ENCODE results near the gene MAPK1IP1L.

Gene MAPK1IP1L

DNA sequence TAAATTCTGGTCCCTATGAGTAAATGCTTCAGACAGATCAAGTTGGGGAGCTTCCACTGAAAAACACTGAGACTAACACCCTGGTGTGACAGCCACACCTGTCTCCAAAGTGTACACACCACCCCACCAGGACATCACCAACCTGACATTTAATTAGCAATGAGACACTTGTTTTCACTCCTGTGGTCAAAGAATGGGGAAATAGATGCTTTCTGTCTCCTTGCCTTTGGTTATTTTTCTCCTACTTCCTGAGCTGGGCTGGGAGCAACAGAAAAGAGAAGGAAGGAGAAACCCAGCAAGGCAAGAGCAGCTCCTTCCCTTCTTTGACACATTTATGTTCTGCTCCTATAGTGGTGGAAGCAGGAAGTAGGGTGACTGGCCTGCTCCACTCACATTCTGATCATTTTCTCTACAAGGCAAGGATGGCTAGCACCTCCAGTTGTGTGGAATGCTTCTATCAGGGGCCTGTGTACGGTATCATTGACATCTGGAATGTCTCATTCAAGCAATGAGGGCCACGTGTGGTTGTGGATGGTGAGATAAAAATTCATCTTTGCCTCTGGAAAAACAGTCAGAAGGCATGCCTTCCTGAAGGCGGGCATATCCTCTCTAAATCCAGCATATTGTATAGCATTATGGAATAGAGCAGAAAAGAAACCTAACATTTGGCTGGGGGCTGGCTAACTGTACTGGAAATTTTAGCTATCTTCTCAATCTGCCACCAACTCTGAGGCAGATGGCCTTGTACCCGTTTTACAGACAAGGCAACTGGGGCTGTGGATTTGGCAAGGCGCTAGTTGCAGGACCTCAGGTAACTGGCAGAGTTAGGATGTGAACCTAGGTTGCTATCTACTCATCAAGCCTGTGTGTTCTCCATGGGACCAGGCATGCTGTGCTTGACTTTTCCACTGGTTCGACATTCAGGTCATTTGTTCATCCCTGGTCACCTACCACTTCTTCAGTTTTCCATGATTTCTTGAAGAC is 52.8 kb downstream of the MAPK1IP1L start:
- TF ChIP-seq, protein P1, sequence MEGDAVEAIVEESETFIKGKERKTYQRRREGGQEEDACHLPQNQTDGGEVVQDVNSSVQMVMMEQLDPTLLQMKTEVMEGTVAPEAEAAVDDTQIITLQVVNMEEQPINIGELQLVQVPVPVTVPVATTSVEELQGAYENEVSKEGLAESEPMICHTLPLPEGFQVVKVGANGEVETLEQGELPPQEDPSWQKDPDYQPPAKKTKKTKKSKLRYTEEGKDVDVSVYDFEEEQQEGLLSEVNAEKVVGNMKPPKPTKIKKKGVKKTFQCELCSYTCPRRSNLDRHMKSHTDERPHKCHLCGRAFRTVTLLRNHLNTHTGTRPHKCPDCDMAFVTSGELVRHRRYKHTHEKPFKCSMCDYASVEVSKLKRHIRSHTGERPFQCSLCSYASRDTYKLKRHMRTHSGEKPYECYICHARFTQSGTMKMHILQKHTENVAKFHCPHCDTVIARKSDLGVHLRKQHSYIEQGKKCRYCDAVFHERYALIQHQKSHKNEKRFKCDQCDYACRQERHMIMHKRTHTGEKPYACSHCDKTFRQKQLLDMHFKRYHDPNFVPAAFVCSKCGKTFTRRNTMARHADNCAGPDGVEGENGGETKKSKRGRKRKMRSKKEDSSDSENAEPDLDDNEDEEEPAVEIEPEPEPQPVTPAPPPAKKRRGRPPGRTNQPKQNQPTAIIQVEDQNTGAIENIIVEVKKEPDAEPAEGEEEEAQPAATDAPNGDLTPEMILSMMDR (IDR thresholded peaks at IDR 0.05), result no peak
- no peak overlapping the region for H3K4me3 ChIP-seq
- peak overlapping the region; percentile 72 to 84 for H3K27ac ChIP-seq
- DNase-seq (ENCODE audit: low spot score), result no peak

DNA sequence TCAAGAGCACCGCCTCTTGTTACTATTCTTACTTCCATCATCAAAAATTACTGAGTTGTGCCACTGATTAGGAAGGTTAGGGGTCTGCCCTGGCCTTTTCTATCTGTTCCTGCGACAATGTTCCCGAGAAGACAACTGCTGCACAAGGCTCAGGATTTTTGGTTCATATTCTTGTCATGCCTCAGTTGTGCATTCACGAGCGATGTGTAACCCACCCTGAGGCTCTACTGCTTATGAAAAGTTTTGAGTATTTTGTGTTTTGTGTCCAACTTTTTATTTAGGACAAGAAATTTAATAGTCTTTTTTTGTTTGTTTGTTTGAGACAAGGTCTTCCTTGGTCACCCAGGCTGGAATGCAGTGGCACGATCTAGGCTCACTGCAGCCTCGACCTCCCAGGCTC is 54.5 kb downstream of the MAPK1IP1L start:
- H3K27ac ChIP-seq, result peak overlapping the region; percentile 6 to 28
- TF ChIP-seq, protein P1 (IDR thresholded peaks at IDR 0.05), result no peak
- no peak for DNase-seq (ENCODE audit: low spot score)
- no peak overlapping the region for H3K4me3 ChIP-seq

DNA sequence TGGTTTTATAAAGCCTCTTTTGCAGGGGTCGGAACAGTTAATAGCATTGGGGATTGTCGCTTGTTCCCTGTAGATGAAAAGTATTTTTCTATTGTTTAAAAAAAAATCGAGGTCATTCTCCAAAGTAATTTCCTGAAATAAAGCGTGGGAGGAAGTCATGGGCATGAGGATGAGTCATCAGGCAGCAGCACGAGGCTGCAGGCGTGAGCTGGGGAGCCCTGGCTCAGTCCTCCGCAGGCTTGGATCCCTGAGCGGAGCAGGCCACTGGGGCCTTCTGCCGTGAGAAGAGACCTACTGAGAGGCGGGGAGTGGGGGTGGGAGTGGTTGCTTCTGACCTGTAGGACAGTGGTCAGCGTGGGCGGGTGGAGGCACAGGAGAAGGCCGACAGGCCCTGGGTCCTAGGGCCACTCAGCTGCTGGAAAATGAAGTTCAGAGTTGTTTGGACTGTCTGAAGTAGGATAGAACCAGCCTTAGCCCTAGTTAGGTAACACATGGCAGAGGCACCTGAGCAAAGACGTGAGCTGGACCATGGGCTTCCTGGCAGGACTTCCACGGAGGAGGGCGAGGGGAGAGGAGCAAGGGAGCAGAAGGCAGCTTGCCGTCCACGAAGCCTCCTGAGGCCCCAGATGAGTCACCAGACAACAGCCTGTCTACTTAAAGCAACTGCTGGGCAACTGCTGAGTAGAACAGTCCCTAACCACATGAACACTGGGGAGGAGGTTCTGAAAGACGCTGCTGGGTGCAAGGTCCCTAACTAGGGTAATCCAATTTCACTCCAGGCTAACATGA is 56.5 kb downstream of the MAPK1IP1L start:
- H3K27ac ChIP-seq, result peak overlapping the region; percentile 94 to 96
- DNase-seq (ENCODE audit: low spot score), result peak; percentile 95
- no peak overlapping the region for H3K4me3 ChIP-seq
- TF ChIP-seq, protein P1 (IDR thresholded peaks at IDR 0.05), result no peak

DNA sequence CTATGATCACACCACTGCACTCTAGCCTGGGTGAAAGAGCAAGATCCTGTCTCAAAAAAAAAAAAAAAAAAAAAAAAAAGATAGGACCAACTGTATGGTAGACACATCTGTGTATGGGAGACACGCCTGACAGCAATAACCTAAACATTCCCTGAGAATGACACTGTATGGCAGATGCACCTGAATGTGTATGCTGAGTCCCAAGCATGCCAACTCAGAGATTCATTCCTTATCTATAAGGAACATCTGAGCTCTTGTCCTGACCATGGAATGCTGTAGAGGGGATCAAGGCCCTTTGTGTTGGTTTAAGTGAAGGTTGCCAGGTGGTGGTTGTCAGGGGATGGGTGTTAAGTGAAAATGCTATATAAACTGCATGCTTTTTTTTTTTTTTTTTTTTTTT is 58.4 kb downstream of the MAPK1IP1L start:
- H3K27ac ChIP-seq, result no peak overlapping the region
- no peak for DNase-seq (ENCODE audit: low spot score)
- TF ChIP-seq, protein P1 (IDR thresholded peaks at IDR 0.05), result no peak
- H3K4me3 ChIP-seq, result no peak overlapping the region

DNA sequence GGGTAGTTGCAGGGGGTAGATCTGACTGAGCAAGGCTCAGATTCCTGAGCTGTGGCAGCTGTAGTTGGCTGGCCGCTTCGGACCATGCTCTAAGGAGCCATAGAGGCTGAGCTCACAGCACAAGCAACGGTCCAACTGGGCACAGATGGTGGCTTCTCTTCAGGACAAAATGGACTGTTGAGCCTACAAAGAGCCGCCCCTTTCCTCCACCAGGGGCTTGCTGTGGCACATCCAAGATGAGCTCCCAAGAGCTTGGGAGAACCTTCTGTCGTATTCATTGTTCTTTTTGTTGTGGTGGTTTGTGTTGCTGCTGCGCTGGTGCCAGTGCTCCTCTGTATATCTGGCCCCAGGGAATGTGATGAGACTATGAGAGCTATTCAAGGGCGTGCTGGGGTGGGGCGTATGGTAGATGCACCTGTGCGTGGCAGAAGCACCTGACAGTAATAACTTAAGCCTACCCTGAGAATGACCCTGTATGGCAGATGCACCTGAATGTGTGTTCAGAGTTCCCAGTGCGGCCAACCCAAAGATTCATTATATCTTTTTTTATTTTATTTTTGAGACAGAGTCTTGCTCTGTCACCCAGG is 59.8 kb downstream of the MAPK1IP1L start:
- TF ChIP-seq, protein P1 (IDR thresholded peaks at IDR 0.05), result no peak
- H3K4me3 ChIP-seq, result no peak overlapping the region
- no peak overlapping the region for H3K27ac ChIP-seq
- no peak for DNase-seq (ENCODE audit: low spot score)

DNA sequence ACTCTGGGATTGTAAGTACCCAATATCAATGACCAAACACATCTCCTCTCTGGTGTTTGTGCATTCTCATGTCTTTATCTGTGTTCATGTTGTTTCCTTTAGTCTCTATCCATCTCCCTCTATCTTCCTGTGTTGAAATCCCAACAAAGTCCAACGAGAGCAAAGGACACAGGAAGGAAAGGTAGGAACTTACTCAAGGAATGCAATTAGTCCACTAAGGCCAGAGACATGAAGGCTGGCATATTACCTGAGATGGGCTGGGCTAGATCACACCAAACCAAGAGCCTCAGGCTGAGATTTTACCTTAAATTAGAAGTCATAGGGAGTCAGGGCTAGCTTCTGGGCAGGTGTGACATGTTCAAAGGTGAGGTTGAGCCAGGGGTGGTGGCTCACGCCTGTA is 63.3 kb downstream of the MAPK1IP1L start:
- DNase-seq (ENCODE audit: low spot score), result no peak
- TF ChIP-seq, protein P1 (IDR thresholded peaks at IDR 0.05), result no peak
- no peak overlapping the region for H3K4me3 ChIP-seq
- H3K27ac ChIP-seq, result no peak overlapping the region
